Measurements from ENCODE around the gene KPNA2. TPM values are rescaled to one million over a fixed set of nuclear protein-coding genes. Genes with fewer than 3 reads are reported as not detected.

The KPNA2 gene
- total and polyA plus RNA-seq, 9 of the 15 experiments (the other 6 are each of a cell fraction or from before 2014, with no cell fraction given), result 132 to 984 (median 241) TPM

GRCh38 chr17:67992548-67993152 is 42.9 kb upstream of the KPNA2 start (continued):
- TF ChIP-seq MAFF (IDR thresholded peaks at IDR 0.05; ENCODE audit: low read length) (no peak), CREM (IDR thresholded peaks at IDR 0.05; ENCODE audit: low read depth) (0 out of 2 replicates have a peak, but pooled peaks have one; percentile 3), DDX20 (tag; IDR thresholded peaks at IDR 0.05; ENCODE audit: low read depth) (no peak), ATF6 (CRISPR knock-in tag; IDR thresholded peaks at IDR 0.05) (0 out of 2 replicates have a peak, but pooled peaks have one; percentile 51), ZNF12 (CRISPR knock-in tag; IDR thresholded peaks at IDR 0.05) (peak; percentile 68; the same call in 1 of the 2 replicates), PTTG1 (tag; IDR thresholded peaks at IDR 0.05; ENCODE audit: low read depth) (no peak), HDAC3 (IDR thresholded peaks at IDR 0.05; ENCODE audit: borderline replicate concordance, partially characterized antibody) (no peak), ZNF551 (CRISPR knock-in tag; IDR thresholded peaks at IDR 0.05) (no peak), RBM25 (IDR thresholded peaks at IDR 0.05; ENCODE audit: low read depth, low read length, severe bottlenecking) (no peak), NFIC (IDR thresholded peaks at IDR 0.05) (no peak), ZNF134 (CRISPR knock-in tag; conservative IDR thresholded peaks at IDR 0.05) (no peak), JUND (IDR thresholded peaks at IDR 0.05; ENCODE audit: borderline replicate concordance, low read depth, low read length) (no peak), JUND (tag; IDR thresholded peaks at IDR 0.05; ENCODE audit: borderline replicate concordance, low read depth, low read length) (no peak), KDM4B (IDR thresholded peaks at IDR 0.05; ENCODE audit: borderline replicate concordance in 2 of 2, low read depth in 1 of 2) (no peak), RFX5 (IDR thresholded peaks at IDR 0.05; ENCODE audit: low read depth, low read length) (no peak), RERE (CRISPR knock-in tag; IDR thresholded peaks at IDR 0.05; ENCODE audit: borderline replicate concordance) (no peak), GABPB2 (CRISPR knock-in tag; conservative IDR thresholded peaks at IDR 0.05) (no peak), KLF16 (IDR thresholded peaks at IDR 0.05) (no peak)
- TF ChIP-seq, protein P1, sequence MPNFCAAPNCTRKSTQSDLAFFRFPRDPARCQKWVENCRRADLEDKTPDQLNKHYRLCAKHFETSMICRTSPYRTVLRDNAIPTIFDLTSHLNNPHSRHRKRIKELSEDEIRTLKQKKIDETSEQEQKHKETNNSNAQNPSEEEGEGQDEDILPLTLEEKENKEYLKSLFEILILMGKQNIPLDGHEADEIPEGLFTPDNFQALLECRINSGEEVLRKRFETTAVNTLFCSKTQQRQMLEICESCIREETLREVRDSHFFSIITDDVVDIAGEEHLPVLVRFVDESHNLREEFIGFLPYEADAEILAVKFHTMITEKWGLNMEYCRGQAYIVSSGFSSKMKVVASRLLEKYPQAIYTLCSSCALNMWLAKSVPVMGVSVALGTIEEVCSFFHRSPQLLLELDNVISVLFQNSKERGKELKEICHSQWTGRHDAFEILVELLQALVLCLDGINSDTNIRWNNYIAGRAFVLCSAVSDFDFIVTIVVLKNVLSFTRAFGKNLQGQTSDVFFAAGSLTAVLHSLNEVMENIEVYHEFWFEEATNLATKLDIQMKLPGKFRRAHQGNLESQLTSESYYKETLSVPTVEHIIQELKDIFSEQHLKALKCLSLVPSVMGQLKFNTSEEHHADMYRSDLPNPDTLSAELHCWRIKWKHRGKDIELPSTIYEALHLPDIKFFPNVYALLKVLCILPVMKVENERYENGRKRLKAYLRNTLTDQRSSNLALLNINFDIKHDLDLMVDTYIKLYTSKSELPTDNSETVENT (CRISPR knock-in tag; IDR thresholded peaks at IDR 0.05), result no peak

All from K562 (cell line).